Aorta (tissue), 5 donors: ENCODE data around the gene CLIC6. TPM values are rescaled to one million over a fixed set of nuclear protein-coding genes. Genes with fewer than 3 reads are reported as not detected.
A peak's percentile ranks its signal among the peaks of the same experiment; 100 is the strongest.

Experiments used
- ATAC-seq: fragments of 200-7000 bp; cut with Tn5 transposase; one replicate; pipeline ENCODE4 v1.9.1; 2022; ENCODE audit warnings: moderate library complexity; ENCODE audit not compliant: low FRiP score
- DNase-seq, 2 donors: peaks; one replicate each; pipeline ENCODE4 v3.0.0-alpha.2; 2020
- H3K27ac ChIP-seq, 2 donors: one replicate each; pipeline ENCODE4 v1.5.1; 2013; ENCODE audit warnings: low read length in 2 of 2, mild to moderate bottlenecking in 2 of 2, moderate library complexity in 2 of 2, control low read depth in 1 of 2, inconsistent platforms in 1 of 2, low read depth in 1 of 2
- H3K27me3 ChIP-seq, 2 donors: one replicate each; pipeline ENCODE4 v1.6.1; 2013; ENCODE audit warnings: control low read depth in 1 of 2, low read length in 1 of 2, mild to moderate bottlenecking in 1 of 2, moderate library complexity in 1 of 2; ENCODE audit not compliant: insufficient read depth in 2 of 2, control insufficient read depth in 1 of 2
- H3K36me3 ChIP-seq, 2 donors: one replicate each; pipeline ENCODE4 v1.6.1; 2013; ENCODE audit warnings: control low read depth in 1 of 2, low read length in 1 of 2, mild to moderate bottlenecking in 1 of 2; ENCODE audit not compliant: insufficient read depth in 2 of 2, control insufficient read depth in 1 of 2
- H3K4me1 ChIP-seq, 2 donors: one replicate each; pipeline ENCODE4 v1.6.1; 2013; ENCODE audit warnings: low read length in 2 of 2, control low read depth in 1 of 2, mild to moderate bottlenecking in 1 of 2, moderate library complexity in 1 of 2; ENCODE audit not compliant: insufficient read depth in 2 of 2, control insufficient read depth in 1 of 2
- H3K4me3 ChIP-seq, 2 donors: one replicate each; pipeline ENCODE4 v1.5.1; 2013; ENCODE audit warnings: low read length in 2 of 2, control low read depth in 1 of 2, mild to moderate bottlenecking in 1 of 2
- H3K9me3 ChIP-seq: one replicate; pipeline ENCODE4 v1.6.1; 2013; ENCODE audit warnings: mild to moderate bottlenecking, low read length; ENCODE audit not compliant: control insufficient read depth
- WGBS, 2 donors: extraction: QIAGEN DNeasy Blood & Tissue Kit; methylation state at CpG; one replicate each; pipeline ENCODE4 v1.1.7; 2013; 5-methylcytosine and 5-hydroxymethylcytosine counted together
- intact Hi-C, 2 donors: fragments of 100-400 bp; cut with DNase I; formaldehyde crosslinking; loops; one replicate each; pipeline versions ENCODE4 v1.14.2 to v1.15.0; 2022
- polyA plus RNA-seq, 2 donors: library from polyadenylated mRNA; stranded (reverse); fragments of 200-250 nt; gene quantifications; one replicate each; pipeline ENCODE4 v1.2.3, GENCODE V29; 2013
- total RNA-seq, 2 donors: library from RNA; stranded (reverse); fragmentation: NEBNext Ultra II Directional; extraction: Animal tissue kit (Norgen Biotek cat#: 25700); gene quantifications; one replicate each; pipeline ENCODE4 v1.2.1, GENCODE V29; 2021
- donor health status: healthy with polysubstance abuse.
- donor health status: Bipolar disorder and iron deficiency.
- donor health status: DM: no; HTN: no; CAD: no.
- donor health status: DM: no; HTN: no; CAD: no.
- donor health status: DM: yes; HTN: yes; CAD: no.

Gene CLIC6
- total and polyA plus RNA-seq, 4 donors: 1.4 to 7.7 (median 2.6) TPM

- no peaks in the 10 kb centered on the region for H3K4me1 ChIP-seq
- ATAC-seq (no peak), DNase-seq (no peak)
- WGBS, 2 donors: 86 to 93% methylated on average over 4 of the region's 4 CpGs
- no peaks in the 10 kb centered on the region for H3K9me3 ChIP-seq
- H3K4me3 ChIP-seq: no peak overlapping the region
- no peak overlapping the region for H3K27ac ChIP-seq
- peaks cover 0 to 3% of the 10 kb centered on the region in 2 donors for H3K27me3 ChIP-seq
- no peaks in the 10 kb centered on the region for H3K36me3 ChIP-seq
- intact Hi-C loops: no loop called here
Observed at GRCh38 chr21:34733852-34734251, 65.1 kb downstream of the CLIC6 start.

- Histone ChIP-seq H3K27ac (no peak overlapping the region), H3K9me3 (no peaks in the 10 kb centered on the region), H3K36me3 (no peaks in the 10 kb centered on the region), H3K4me3 (no peak overlapping the region), H3K4me1 (no peaks in the 10 kb centered on the region), H3K27me3 (peaks cover 0 to 3% of the 10 kb centered on the region in 2 donors)
- ATAC-seq: no peak
- 88 to 91% methylated on average over 7 of the region's 7 CpGs for WGBS, 2 donors
- intact Hi-C loops: no loop called here
- no peak for DNase-seq
Observed at GRCh38 chr21:34734696-34735095, 65.9 kb downstream of the CLIC6 start.

- H3K36me3 ChIP-seq: no peaks in the 10 kb centered on the region
- DNase-seq: no peak
- intact Hi-C loops: no loop called here
- no peaks in the 10 kb centered on the region for H3K4me1 ChIP-seq
- no peaks in the 10 kb centered on the region for H3K9me3 ChIP-seq
- H3K27me3 ChIP-seq: peaks cover 0 to 3% of the 10 kb centered on the region in 2 donors
- WGBS, 2 donors: 44 to 58% methylated on average over 6 of the region's 6 CpGs
- no peak for ATAC-seq
- H3K4me3 ChIP-seq: no peak overlapping the region
- H3K27ac ChIP-seq: no peak overlapping the region
Observed at GRCh38 chr21:34736116-34736874, 67.5 kb downstream of the CLIC6 start.

DNA sequence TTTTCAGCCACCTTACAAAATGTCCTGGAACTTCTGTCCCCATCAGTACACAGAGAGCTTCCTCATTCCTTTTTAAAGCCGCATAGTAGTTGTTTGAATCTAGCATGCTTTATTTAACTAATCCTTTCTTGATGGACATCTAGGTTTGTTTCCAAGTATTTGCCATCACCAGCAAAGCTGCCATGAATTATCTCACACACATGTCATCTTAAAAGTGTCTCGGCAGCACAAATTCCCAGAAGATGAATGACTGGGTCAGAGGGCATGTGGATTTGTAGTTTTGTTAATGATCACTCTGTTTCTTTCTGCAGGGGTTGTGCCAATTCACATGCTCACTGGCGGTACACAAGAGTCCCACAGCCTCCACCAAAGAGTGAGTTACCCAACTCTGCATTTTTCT lies 68.3 kb downstream of the CLIC6 start:
- ATAC-seq (no peak), DNase-seq (no peak)
- Histone ChIP-seq H3K27me3 (peaks cover 0 to 3% of the 10 kb centered on the region in 2 donors), H3K9me3 (no peaks in the 10 kb centered on the region), H3K4me1 (no peaks in the 10 kb centered on the region), H3K27ac (no peak overlapping the region), H3K36me3 (no peaks in the 10 kb centered on the region), H3K4me3 (no peak overlapping the region)
- 46 to 51% methylated on average over 3 of the region's 3 CpGs for WGBS, 2 donors
- intact Hi-C loops: no loop called here

GRCh38 chr21:34740198-34740597 lies 71.4 kb downstream of the CLIC6 start:
- ATAC-seq (no peak), DNase-seq (no peak)
- H3K27me3 ChIP-seq: peaks cover 0 to 3% of the 10 kb centered on the region in 2 donors
- WGBS, 2 donors: 86 to 91% methylated on average over 1 of the region's 1 CpG
- no peak overlapping the region for H3K4me3 ChIP-seq
- H3K27ac ChIP-seq: no peak overlapping the region
- H3K36me3 ChIP-seq: no peaks in the 10 kb centered on the region
- intact Hi-C loops: loop anchor here (5.0 to 10.0 kb wide), 4 partner anchors 665 to 1287 kb away; no protein-coding TSS in a partner anchor
- H3K9me3 ChIP-seq: no peaks in the 10 kb centered on the region
- H3K4me1 ChIP-seq: no peaks in the 10 kb centered on the region

- intact Hi-C loops: loop anchor here (5.0 to 10.0 kb wide), 4 partner anchors 662 to 1284 kb away; no protein-coding TSS in a partner anchor
- WGBS, 2 donors: 89 to 90% methylated on average over 9 of the region's 9 CpGs
- ATAC-seq: no peak
- H3K4me3 ChIP-seq: no peak overlapping the region
- no peaks in the 10 kb centered on the region for H3K9me3 ChIP-seq
- no peak for DNase-seq
- H3K4me1 ChIP-seq: no peaks in the 10 kb centered on the region
- H3K36me3 ChIP-seq: no peaks in the 10 kb centered on the region
- H3K27me3 ChIP-seq: no peaks in the 10 kb centered on the region
- no peak overlapping the region for H3K27ac ChIP-seq
Observed at GRCh38 chr21:34743285-34743684, 74.5 kb downstream of the CLIC6 start.

- no peak overlapping the region for H3K4me3 ChIP-seq
- no peaks in the 10 kb centered on the region for H3K9me3 ChIP-seq
- intact Hi-C loops: loop anchor here (2.0 to 10.0 kb wide), 7 partner anchors 657 to 1283 kb away; no protein-coding TSS in a partner anchor
- no peak for ATAC-seq
- DNase-seq: peak; percentile 76 to 83
- H3K27ac ChIP-seq: no peak overlapping the region
- H3K36me3 ChIP-seq: no peaks in the 10 kb centered on the region
- H3K27me3 ChIP-seq: no peaks in the 10 kb centered on the region
- 55 to 57% methylated on average over 9 of the region's 9 CpGs for WGBS, 2 donors
- no peaks in the 10 kb centered on the region for H3K4me1 ChIP-seq
Observed at GRCh38 chr21:34743831-34744230, 75.0 kb downstream of the CLIC6 start.

DNA sequence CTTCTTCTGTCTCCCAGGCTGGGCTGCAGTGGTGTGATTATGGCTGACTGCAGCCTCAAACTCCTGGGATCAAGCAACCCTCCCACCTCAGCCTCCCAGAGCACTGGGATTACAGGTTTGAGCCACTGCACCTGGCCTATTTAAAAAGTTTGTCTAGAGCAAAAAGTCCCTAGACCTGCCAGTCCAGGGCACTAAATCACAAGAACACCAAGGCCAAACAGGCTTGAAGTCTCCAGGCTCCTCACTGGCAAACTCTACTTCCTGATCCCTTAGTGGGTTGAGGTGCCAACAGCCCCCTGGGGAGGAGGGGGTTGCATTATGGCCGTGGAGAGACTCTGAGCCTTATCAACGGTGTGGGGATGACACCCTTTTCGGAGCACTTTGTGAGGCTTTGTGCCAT lies 76.0 kb downstream of the CLIC6 start:
- Histone ChIP-seq H3K9me3 (no peaks in the 10 kb centered on the region), H3K27ac (no peak overlapping the region), H3K36me3 (no peaks in the 10 kb centered on the region), H3K27me3 (no peaks in the 10 kb centered on the region), H3K4me1 (no peaks in the 10 kb centered on the region), H3K4me3 (no peak overlapping the region)
- intact Hi-C loops: loop anchor here (2.0 to 10.0 kb wide), 10 partner anchors 142 to 1282 kb away; no protein-coding TSS in a partner anchor
- no peak for ATAC-seq
- no peak for DNase-seq
- WGBS, 2 donors: 25 to 32% methylated on average over 3 of the region's 3 CpGs
